Measurements from ENCODE around the gene NBPF4.
"Not testable (repeated sequence)": the region's sequence is repeated elsewhere in the genome, so short reads cannot be mapped to it uniquely, and the experiment has no call there.

DNA sequence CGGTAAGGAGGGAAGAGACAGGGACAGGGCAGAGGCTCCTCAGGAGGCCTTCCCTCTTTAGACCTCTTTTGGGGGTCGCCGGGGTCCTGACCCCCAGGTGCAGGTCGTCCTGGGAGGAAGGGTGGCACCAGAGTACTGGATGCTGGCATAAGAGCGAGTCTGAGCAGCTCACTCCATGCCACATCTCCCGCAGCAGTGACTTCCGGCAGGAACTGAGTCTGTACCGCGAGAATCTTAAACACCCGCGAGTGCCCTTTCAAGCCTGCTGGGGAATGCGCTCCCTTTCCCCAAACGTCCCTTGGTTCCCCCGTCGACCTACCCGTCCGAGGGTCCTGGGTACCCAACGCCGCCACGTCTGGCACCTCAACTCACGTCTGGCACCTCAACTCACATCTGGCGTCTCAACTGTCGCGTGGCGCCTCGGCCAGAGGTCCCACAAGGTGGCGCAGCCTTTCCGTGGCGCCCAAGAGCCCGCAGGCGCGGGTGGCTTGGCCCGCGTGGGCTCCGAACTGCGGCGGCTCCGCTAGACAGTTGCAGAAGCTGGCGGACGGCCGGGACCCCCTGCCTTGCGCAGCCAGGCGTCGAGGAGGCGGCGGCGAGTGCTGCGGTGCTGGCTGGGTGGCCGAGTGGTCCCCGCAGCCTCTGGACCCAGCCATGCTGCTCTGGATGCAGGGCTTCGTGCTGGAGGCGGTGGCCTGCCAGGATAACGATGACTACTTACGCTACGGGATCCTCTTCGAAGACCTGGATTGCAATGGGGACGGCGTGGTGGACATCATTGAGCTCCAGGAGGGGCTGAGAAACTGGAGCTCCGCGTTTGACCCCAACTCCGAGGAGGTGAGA, 28.8 kb upstream of the NBPF4 start:
- not testable (repeated sequence) for TF ChIP-seq CTCF, POLR2AphosphoS5 (IDR thresholded peaks at IDR 0.05)
